ENCODE results near the gene DENND2C. TPM values are rescaled to one million over a fixed set of nuclear protein-coding genes. Genes with fewer than 3 reads are reported as not detected.

Gene DENND2C
- total and polyA plus RNA-seq, 2 of the 13 experiments (the other 11 are each of a cell fraction or from before 2014, with no cell fraction given) = 0.08 to 0.33 TPM

DNA sequence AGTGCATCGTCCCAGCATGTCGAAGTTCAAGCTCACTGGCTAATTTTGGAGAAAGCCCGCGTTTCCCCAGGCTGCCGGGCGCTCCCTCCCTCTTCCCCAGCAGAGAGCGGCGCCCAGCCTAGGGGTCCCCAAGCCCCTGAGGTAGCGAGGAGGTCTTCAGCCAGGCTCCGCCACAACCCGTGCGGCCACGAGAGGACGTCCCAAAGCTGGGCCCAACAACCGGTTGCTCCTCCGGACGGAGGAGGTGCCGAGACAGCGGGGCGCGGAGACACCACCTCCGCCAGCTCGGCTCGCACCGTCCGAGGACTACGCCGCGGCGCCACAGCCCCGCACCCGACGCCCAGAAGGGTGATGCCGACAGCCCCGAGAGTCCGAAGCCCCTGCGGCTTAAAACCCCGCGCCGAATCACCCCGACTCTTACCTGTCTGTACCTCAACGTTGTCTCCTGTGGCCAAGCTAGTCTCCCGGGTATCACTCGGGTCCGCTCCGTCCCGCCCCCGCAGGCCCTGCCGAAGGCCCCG is at the start of gene DENND2C (continued):
- TF ChIP-seq ZNF350 (CRISPR knock-in tag; IDR thresholded peaks at IDR 0.05; ENCODE audit: borderline replicate concordance, low read depth) (no peak), MAZ (IDR thresholded peaks at IDR 0.05; ENCODE audit: borderline replicate concordance, low read depth, low read length) (no peak), MAZ (CRISPR knock-in tag; IDR thresholded peaks at IDR 0.05; ENCODE audit: low read depth) (peak; percentile 32), PPARG (CRISPR knock-in tag; conservative IDR thresholded peaks at IDR 0.05) (no peak), TEAD3 (CRISPR knock-in tag; optimal IDR thresholded peaks at IDR 0.05; ENCODE audit: borderline replicate concordance) (no peak), ZNF326 (CRISPR knock-in tag; IDR thresholded peaks at IDR 0.05; ENCODE audit: borderline replicate concordance) (no peak), TCF12 (IDR thresholded peaks at IDR 0.05) (no peak), TCF12 (CRISPR knock-in tag; IDR thresholded peaks at IDR 0.05) (no peak), SP2 (CRISPR knock-in tag; IDR thresholded peaks at IDR 0.05) (no peak), GMEB2 (CRISPR knock-in tag; IDR thresholded peaks at IDR 0.05; ENCODE audit: low read depth) (no peak), ZNF234 (CRISPR knock-in tag; conservative IDR thresholded peaks at IDR 0.05) (no peak), ARNT2 (CRISPR knock-in tag; IDR thresholded peaks at IDR 0.05; ENCODE audit: low read depth) (no peak), ZNF564 (CRISPR knock-in tag; IDR thresholded peaks at IDR 0.05) (0 out of 2 replicates have a peak, but pooled peaks have one; percentile 41), ZSCAN21 (CRISPR knock-in tag; IDR thresholded peaks at IDR 0.05; ENCODE audit: borderline replicate concordance) (peak; percentile 67; the same call in 1 of the 2 replicates)
- TF ChIP-seq, protein P1, sequence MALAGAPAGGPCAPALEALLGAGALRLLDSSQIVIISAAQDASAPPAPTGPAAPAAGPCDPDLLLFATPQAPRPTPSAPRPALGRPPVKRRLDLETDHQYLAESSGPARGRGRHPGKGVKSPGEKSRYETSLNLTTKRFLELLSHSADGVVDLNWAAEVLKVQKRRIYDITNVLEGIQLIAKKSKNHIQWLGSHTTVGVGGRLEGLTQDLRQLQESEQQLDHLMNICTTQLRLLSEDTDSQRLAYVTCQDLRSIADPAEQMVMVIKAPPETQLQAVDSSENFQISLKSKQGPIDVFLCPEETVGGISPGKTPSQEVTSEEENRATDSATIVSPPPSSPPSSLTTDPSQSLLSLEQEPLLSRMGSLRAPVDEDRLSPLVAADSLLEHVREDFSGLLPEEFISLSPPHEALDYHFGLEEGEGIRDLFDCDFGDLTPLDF (CRISPR knock-in tag; IDR thresholded peaks at IDR 0.05) = no peak
- TF ChIP-seq, protein P2, sequence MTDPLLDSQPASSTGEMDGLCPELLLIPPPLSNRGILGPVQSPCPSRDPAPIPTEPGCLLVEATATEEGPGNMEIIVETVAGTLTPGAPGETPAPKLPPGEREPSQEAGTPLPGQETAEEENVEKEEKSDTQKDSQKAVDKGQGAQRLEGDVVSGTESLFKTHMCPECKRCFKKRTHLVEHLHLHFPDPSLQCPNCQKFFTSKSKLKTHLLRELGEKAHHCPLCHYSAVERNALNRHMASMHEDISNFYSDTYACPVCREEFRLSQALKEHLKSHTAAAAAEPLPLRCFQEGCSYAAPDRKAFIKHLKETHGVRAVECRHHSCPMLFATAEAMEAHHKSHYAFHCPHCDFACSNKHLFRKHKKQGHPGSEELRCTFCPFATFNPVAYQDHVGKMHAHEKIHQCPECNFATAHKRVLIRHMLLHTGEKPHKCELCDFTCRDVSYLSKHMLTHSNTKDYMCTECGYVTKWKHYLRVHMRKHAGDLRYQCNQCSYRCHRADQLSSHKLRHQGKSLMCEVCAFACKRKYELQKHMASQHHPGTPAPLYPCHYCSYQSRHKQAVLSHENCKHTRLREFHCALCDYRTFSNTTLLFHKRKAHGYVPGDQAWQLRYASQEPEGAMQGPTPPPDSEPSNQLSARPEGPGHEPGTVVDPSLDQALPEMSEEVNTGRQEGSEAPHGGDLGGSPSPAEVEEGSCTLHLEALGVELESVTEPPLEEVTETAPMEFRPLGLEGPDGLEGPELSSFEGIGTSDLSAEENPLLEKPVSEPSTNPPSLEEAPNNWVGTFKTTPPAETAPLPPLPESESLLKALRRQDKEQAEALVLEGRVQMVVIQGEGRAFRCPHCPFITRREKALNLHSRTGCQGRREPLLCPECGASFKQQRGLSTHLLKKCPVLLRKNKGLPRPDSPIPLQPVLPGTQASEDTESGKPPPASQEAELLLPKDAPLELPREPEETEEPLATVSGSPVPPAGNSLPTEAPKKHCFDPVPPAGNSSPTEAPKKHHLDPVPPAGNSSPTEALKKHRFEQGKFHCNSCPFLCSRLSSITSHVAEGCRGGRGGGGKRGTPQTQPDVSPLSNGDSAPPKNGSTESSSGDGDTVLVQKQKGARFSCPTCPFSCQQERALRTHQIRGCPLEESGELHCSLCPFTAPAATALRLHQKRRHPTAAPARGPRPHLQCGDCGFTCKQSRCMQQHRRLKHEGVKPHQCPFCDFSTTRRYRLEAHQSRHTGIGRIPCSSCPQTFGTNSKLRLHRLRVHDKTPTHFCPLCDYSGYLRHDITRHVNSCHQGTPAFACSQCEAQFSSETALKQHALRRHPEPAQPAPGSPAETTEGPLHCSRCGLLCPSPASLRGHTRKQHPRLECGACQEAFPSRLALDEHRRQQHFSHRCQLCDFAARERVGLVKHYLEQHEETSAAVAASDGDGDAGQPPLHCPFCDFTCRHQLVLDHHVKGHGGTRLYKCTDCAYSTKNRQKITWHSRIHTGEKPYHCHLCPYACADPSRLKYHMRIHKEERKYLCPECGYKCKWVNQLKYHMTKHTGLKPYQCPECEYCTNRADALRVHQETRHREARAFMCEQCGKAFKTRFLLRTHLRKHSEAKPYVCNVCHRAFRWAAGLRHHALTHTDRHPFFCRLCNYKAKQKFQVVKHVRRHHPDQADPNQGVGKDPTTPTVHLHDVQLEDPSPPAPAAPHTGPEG (CRISPR knock-in tag; IDR thresholded peaks at IDR 0.05) = no peak
- TF ChIP-seq, protein P3, sequence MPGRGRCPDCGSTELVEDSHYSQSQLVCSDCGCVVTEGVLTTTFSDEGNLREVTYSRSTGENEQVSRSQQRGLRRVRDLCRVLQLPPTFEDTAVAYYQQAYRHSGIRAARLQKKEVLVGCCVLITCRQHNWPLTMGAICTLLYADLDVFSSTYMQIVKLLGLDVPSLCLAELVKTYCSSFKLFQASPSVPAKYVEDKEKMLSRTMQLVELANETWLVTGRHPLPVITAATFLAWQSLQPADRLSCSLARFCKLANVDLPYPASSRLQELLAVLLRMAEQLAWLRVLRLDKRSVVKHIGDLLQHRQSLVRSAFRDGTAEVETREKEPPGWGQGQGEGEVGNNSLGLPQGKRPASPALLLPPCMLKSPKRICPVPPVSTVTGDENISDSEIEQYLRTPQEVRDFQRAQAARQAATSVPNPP (CRISPR knock-in tag; IDR thresholded peaks at IDR 0.05) = no peak
- TF ChIP-seq, protein P4, sequence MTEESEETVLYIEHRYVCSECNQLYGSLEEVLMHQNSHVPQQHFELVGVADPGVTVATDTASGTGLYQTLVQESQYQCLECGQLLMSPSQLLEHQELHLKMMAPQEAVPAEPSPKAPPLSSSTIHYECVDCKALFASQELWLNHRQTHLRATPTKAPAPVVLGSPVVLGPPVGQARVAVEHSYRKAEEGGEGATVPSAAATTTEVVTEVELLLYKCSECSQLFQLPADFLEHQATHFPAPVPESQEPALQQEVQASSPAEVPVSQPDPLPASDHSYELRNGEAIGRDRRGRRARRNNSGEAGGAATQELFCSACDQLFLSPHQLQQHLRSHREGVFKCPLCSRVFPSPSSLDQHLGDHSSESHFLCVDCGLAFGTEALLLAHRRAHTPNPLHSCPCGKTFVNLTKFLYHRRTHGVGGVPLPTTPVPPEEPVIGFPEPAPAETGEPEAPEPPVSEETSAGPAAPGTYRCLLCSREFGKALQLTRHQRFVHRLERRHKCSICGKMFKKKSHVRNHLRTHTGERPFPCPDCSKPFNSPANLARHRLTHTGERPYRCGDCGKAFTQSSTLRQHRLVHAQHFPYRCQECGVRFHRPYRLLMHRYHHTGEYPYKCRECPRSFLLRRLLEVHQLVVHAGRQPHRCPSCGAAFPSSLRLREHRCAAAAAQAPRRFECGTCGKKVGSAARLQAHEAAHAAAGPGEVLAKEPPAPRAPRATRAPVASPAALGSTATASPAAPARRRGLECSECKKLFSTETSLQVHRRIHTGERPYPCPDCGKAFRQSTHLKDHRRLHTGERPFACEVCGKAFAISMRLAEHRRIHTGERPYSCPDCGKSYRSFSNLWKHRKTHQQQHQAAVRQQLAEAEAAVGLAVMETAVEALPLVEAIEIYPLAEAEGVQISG (CRISPR knock-in tag; IDR thresholded peaks at IDR 0.05) = no peak
